Measurements from ENCODE around the gene CTXN1. TPM values are rescaled to one million over a fixed set of nuclear protein-coding genes. Genes with fewer than 3 reads are reported as not detected.

CTXN1 gene
- total RNA-seq, 3 donors from 2014 or later (not counting 1 experiment from before 2014, with no cell fraction given), result 0.39 TPM; not detected in 2

DNA sequence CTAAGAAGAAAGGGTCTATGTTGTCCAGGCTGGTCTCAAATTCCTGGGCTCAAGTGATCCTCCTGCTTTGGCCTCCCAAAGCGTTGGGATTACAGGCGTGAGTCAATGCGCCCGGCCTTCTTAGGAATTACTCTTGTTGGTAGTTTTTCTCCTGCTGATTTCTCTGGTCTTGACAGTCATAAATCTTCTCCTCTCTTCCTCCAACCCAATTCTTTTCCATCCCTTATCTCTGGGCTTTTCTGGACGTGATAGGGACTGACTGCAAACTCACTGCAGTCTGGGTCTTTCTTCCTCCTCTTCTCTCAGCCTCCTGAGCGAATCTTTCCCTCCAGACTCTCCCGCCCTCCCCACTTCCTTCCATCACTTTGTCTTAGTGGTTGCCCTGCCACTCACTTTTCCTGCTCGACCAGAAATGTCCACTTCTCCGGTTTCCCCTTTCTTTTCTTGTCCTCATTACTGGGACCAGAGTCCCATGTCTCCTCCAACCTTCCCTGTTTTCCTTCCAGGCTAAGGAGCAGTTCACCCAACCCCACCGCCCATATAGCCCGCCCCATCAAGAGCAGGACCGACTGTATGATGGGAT, 39.4 kb upstream of the CTXN1 start:
- H3K27ac ChIP-seq (ENCODE audit: low read length), result no peak overlapping the region
- no peaks in the 10 kb centered on the region for H3K4me1 ChIP-seq (ENCODE audit: control insufficient read depth, insufficient read depth, low read length)
- H3K36me3 Mint-ChIP-seq, result peaks cover 8% of the 10 kb centered on the region
- peaks cover 41% of the 10 kb centered on the region for H3K36me3 ChIP-seq (ENCODE audit: control insufficient read depth, insufficient read depth, low read length)
- no peak overlapping the region for H3K4me3 Mint-ChIP-seq
- H3K9me3 ChIP-seq (ENCODE audit: control insufficient read depth, insufficient read depth, low read length), result no peaks in the 10 kb centered on the region
- no peaks in the 10 kb centered on the region for H3K9me3 Mint-ChIP-seq
- intact Hi-C loops (cut with micrococcal nuclease), result no loop called here
- DNase-seq (no peak), ATAC-seq (no peak)
- H3K27me3 Mint-ChIP-seq (ENCODE audit: low read depth in 2 of 2), result no peaks in the 10 kb centered on the region
- no peak overlapping the region for H3K4me3 ChIP-seq (ENCODE audit: low read length)
- TF ChIP-seq, protein P1, sequence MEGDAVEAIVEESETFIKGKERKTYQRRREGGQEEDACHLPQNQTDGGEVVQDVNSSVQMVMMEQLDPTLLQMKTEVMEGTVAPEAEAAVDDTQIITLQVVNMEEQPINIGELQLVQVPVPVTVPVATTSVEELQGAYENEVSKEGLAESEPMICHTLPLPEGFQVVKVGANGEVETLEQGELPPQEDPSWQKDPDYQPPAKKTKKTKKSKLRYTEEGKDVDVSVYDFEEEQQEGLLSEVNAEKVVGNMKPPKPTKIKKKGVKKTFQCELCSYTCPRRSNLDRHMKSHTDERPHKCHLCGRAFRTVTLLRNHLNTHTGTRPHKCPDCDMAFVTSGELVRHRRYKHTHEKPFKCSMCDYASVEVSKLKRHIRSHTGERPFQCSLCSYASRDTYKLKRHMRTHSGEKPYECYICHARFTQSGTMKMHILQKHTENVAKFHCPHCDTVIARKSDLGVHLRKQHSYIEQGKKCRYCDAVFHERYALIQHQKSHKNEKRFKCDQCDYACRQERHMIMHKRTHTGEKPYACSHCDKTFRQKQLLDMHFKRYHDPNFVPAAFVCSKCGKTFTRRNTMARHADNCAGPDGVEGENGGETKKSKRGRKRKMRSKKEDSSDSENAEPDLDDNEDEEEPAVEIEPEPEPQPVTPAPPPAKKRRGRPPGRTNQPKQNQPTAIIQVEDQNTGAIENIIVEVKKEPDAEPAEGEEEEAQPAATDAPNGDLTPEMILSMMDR (IDR thresholded peaks at IDR 0.05), result no peak
- no peak overlapping the region for H3K27ac Mint-ChIP-seq
- H3K4me1 Mint-ChIP-seq, result peaks cover 0 to 9% of the 10 kb centered on the region in 2 donors
- 98% methylated on average over 11 of the region's 12 CpGs for WGBS (ENCODE audit: insufficient coverage)
- no peaks in the 10 kb centered on the region for H3K27me3 ChIP-seq (ENCODE audit: control insufficient read depth, insufficient read depth, low read length)

DNA sequence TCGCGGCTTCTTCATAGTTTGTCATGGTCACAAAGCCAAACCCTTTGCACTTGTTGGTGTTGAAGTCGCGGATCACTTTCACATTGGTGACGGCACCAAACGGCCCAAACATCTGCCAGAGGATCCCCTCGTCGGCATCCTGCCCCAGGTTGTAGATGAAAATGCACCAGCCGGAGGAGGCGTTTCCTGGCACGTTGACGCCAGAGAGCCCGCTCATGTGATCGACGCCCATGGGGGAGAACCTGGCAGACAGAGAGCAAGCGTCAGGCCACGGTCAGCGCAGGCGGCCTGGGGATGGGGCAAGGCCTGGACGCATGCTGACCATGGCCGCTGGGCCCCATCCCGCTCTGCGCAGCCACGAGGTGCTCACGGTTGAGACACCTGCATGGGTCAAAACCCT, 37.6 kb upstream of the CTXN1 start:
- intact Hi-C loops (cut with micrococcal nuclease), result no loop called here
- Histone ChIP-seq H3K27me3 (ENCODE audit: control insufficient read depth, insufficient read depth, low read length) (no peaks in the 10 kb centered on the region), H3K36me3 (ENCODE audit: control insufficient read depth, insufficient read depth, low read length) (peaks cover 34% of the 10 kb centered on the region), H3K27ac (ENCODE audit: low read length) (no peak overlapping the region), H3K4me3 (ENCODE audit: low read length) (no peak overlapping the region), H3K4me1 (ENCODE audit: control insufficient read depth, insufficient read depth, low read length) (no peaks in the 10 kb centered on the region), H3K9me3 (ENCODE audit: control insufficient read depth, insufficient read depth, low read length) (no peaks in the 10 kb centered on the region)
- ATAC-seq, result no peak
- TF ChIP-seq, protein P1 (IDR thresholded peaks at IDR 0.05), result no peak
- DNase-seq, result no peak
- Mint-ChIP-seq H3K4me1 (peaks cover 0 to 6% of the 10 kb centered on the region in 2 donors), H3K27me3 (ENCODE audit: low read depth in 2 of 2) (no peaks in the 10 kb centered on the region), H3K4me3 (no peak overlapping the region), H3K36me3 (peaks cover 8% of the 10 kb centered on the region), H3K27ac (no peak overlapping the region), H3K9me3 (no peaks in the 10 kb centered on the region)
- WGBS (ENCODE audit: insufficient coverage), result 96% methylated on average over 25 of the region's 25 CpGs

DNA sequence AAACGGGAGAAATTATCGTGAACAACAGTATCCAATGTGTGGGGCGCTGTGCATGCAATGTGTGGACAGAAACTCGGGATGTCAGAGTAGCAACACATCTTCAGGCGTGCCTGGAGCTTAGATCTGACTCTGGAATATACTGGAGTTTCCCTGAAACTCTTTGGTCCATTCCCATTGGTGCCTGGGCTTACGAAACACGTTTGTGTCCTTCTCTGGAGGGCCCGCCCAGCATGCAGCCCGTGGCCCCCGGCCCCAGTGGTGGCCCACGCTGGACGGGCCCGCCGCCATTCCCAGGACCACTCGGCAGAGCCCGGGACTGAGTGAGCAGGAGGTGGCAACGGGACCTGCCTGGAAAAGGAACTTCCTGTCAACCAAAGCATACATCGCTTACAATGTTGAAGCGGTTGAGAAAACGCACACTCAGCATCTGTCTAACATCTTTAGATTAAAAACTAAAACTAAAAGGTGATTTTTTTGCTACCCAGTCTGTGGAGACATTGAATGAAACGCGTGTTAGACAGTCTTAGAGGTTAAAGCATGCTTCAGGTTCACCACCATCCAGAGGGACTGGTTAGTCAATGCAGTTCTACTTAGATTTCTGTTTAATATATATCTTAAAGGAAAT, 36.8 kb upstream of the CTXN1 start:
- H3K4me1 ChIP-seq (ENCODE audit: control insufficient read depth, insufficient read depth, low read length), result no peaks in the 10 kb centered on the region
- peaks cover 8% of the 10 kb centered on the region for H3K36me3 Mint-ChIP-seq

More for the DNA sequence above, 36.8 kb upstream of the CTXN1 start:
- Mint-ChIP-seq H3K27me3 (ENCODE audit: low read depth in 2 of 2) (no peaks in the 10 kb centered on the region), H3K4me3 (no peak overlapping the region), H3K9me3 (no peaks in the 10 kb centered on the region), H3K4me1 (no peaks in the 10 kb centered on the region), H3K27ac (no peak overlapping the region)
- Histone ChIP-seq H3K27ac (ENCODE audit: low read length) (no peak overlapping the region), H3K4me3 (ENCODE audit: low read length) (no peak overlapping the region), H3K36me3 (ENCODE audit: control insufficient read depth, insufficient read depth, low read length) (peaks cover 34% of the 10 kb centered on the region), H3K9me3 (ENCODE audit: control insufficient read depth, insufficient read depth, low read length) (no peaks in the 10 kb centered on the region), H3K27me3 (ENCODE audit: control insufficient read depth, insufficient read depth, low read length) (no peaks in the 10 kb centered on the region)
- WGBS (ENCODE audit: insufficient coverage), result 95% methylated on average over 22 of the region's 22 CpGs
- ATAC-seq (no peak), DNase-seq (no peak)
- TF ChIP-seq, protein P1 (IDR thresholded peaks at IDR 0.05), result no peak
- intact Hi-C loops (cut with micrococcal nuclease), result no loop called here

Measured in natural killer cell (primary cell).